Measurements from ENCODE around the gene MARVELD1.

MARVELD1 gene

GRCh38 chr10:97759158-97759887 lies 45.8 kb downstream of the MARVELD1 start:
- peak; percentile 69 to 80 (median 69) for DNase-seq

DNA sequence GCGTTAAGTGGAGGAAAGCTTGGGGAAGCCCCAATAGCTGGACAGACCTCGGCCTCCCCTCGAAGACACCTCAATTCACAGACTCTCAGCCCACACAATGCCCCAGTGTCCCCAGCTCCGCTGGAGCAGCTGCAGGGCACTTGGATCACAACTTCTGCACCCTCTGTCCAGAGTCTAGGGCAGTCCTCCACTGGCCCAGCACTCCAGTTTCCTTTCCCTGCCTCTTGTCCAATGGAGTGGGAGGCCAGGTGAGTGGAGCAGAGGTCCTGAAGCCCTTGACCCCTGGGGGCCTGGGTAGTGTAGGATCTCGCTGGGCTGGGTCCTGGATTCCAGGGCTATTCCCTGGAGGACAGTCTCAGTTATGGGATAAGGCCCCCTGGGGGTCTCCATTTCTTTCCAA lies 46.4 kb downstream of the MARVELD1 start:
- DNase-seq = no peak

DNA sequence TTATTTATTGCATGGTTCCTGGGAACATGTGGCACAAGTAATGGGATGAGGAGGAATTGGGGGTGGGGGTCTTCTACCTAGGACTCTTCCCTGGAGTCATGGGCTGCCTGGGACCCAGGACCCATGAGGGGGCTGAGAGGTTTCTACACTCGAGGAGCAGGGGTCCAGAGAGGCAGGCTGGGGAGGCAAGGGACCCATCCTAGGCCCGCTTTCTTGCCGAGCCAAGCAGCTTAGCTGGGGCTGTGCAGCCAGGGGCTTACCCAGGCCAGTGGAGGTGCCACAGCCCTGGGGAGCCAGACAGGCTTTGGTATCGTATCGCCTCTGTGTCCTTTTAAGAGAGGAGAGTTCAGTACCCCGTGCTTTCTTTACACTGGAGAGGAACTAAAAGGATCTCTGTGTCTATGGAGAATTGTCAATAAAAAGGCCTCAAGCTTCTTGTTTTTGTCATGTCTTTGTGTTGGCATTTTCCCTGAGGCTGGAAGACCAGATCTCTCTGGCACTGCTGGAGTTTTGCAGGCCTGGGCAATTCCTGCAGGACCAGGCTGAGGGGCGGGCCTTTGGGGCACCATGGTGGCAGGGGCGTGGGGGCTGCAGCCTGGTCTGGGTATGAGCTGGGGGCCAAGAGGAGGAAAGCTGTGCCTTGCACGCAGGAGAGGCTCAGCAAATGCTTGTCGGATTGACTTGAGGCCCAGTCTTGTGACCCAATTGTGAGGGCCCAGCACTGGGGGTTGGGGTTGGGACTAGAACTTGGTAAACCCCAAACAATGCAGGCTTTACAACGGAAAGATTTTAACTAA lies 47.1 kb downstream of the MARVELD1 start:
- no peak for DNase-seq

- DNase-seq = no peak
These were observed 47.9 kb downstream of the MARVELD1 start for GRCh38 chr10:97761331-97761865.

- DNase-seq = no peak
These were observed 48.5 kb downstream of the MARVELD1 start for GRCh38 chr10:97762056-97762455.

DNA sequence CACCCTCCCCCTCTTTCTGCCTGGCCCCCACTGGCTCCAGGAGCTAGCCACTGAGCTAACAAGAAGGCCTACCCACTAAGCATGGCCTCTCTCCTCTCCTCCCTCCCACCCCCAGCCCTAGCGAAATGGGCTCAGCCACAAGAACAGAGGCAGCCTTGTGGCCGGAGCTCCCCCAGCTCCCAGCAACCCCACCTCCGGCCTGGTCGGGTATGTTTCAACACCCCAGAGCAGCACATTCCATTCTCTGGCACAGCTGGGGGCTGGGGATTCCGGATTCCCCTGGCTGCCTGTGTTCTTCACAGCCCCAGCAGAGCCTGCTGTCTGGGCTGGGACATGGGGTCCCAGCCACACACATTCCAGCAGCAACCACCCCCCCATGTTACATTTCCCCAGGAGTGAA lies 49.3 kb downstream of the MARVELD1 start:
- DNase-seq = no peak

DNA sequence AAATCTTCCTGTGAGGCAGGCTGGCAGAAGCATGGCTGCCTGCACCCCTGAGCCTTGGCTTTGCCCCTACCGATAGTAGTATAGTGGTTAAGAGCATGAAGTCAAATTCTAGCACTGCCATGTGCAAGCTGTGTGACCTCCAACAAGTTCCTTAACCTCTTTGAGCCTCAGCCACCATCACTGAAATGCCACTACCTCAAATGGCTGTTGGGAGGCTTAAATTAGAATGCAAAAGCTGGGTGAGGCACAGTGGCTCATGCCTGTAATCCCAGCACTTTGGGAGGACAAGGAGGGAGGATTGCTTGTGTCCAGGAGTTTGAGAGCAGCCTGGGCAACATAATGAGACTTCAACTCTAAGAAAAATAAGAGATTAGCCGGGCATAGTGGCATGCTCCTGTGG lies 49.9 kb downstream of the MARVELD1 start:
- DNase-seq = no peak

GRCh38 chr10:97763947-97764346 lies 50.4 kb downstream of the MARVELD1 start:
- DNase-seq = no peak

DNA sequence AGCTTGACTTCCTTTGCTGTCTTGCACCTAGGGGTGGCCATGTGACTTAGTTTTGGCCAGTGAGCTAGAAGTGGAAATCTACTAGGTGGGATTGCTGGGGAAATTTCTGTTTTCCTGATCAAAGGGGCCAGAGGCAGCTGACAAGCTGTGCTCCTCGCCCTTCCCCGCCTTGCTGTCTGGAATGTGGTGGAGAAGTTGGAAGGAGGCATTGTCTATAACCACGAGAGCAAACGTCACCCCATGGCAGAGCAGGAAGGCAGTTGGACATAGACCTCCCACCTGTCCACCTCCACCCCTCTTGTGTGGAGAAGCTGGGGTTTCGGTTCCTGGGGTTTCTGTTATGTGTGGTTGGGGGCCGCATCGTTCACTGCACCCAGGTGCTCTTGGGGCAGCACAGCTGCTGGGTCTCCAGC lies 51.0 kb downstream of the MARVELD1 start:
- DNase-seq = no peak

DNA sequence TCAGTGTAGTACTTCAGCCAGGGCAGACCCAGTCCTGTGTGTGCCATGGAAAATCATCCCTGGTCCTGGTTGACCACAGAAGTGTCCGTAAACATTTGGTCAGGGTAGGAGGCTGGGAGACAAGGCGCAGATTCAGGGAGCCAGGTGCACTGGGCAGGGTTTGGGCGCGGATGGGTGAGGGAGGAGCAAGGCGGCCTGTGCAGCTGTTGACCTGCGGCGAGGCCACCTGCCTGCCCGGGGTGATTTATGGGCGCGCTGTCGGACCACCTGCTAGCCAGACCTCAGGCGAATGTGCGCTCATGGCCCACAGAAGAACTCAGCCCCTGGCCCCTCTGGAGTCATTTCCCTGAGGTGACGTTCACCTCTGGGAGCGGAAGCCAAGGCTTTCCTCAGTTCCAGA lies 51.7 kb downstream of the MARVELD1 start:
- no peak for DNase-seq

DNA sequence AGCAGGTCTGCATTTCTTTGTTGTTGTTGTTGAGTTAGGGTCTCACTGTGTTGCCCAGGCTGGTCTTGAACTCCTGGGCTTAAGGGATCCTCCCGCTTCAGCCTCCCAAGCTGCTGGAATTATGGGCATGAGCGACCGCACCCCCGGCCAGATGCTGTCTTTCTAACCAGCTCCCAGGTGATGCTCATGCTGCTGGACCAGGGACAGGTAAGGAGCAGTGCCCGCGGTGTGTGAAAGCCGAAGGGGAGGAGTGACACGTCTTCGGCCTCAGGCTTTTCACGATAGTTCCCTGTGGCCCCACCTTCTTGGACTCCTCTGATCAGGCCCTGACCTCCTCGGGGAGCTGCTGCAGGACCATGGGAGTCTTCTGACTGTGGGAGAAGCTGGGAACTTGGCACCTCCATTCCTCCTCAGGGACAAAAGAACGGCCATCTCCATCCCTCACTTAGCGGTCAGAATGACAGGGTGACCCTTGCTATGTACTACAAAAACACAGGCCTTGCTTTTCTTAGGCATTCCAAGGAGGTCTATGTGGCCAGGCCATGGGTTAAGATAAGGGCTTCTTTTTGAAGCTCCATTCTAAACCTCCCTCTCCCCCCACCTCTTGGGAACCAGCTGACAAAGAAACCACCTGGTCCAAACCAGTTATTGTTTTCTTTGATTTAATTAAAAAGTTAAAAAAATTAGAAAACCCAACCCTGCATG lies 52.7 kb downstream of the MARVELD1 start:
- no peak for DNase-seq

- no peak for DNase-seq
These were observed 53.7 kb downstream of the MARVELD1 start for GRCh38 chr10:97766996-97767924.

Measured in suppressor macrophage treated with lipopolysaccharide for 1 hour (primary cell).